ENCODE measurements around the gene ZBBX. TPM values are rescaled to one million over a fixed set of nuclear protein-coding genes. Genes with fewer than 3 reads are reported as not detected.

ZBBX gene
- total RNA-seq, 4 donors from 2014 or later, result not detected

DNA sequence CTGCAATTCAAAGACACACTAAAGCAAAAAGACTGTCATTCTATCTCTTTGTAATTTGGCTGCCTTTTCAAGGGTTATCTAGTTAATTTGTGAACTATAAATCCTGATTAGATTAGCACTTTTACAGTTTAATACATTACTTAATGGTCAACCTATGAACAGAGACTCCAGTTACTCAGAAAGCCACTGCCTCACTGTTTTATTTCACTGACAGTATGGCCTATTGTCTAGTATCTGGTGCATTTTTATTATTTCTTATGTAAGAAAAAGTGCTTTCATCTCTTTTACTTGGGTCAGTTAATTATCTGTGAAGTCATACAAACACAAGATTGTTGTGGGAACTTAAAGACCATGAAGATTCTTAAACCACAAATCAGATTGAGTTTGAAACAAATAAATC, 133.8 kb downstream of the ZBBX start:
- Histone ChIP-seq H3K36me3 (no peaks in the 10 kb centered on the region), H3K27me3 (no peaks in the 10 kb centered on the region), H3K4me1 (no peaks in the 10 kb centered on the region), H3K9me3 (no peaks in the 10 kb centered on the region), H3K27ac (no peak overlapping the region), H3K4me3 (no peak overlapping the region)
- TF ChIP-seq EP300 (IDR thresholded peaks at IDR 0.05), result no peak
- no peak for TF ChIP-seq POLR2AphosphoS5 (IDR thresholded peaks at IDR 0.05)
- no peak for TF ChIP-seq POLR2A (IDR thresholded peaks at IDR 0.05)
- TF ChIP-seq, protein P1, sequence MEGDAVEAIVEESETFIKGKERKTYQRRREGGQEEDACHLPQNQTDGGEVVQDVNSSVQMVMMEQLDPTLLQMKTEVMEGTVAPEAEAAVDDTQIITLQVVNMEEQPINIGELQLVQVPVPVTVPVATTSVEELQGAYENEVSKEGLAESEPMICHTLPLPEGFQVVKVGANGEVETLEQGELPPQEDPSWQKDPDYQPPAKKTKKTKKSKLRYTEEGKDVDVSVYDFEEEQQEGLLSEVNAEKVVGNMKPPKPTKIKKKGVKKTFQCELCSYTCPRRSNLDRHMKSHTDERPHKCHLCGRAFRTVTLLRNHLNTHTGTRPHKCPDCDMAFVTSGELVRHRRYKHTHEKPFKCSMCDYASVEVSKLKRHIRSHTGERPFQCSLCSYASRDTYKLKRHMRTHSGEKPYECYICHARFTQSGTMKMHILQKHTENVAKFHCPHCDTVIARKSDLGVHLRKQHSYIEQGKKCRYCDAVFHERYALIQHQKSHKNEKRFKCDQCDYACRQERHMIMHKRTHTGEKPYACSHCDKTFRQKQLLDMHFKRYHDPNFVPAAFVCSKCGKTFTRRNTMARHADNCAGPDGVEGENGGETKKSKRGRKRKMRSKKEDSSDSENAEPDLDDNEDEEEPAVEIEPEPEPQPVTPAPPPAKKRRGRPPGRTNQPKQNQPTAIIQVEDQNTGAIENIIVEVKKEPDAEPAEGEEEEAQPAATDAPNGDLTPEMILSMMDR (IDR thresholded peaks at IDR 0.05), result no peak
- DNase-seq (ENCODE audit: low spot score in 2 of 2), result no peak

DNA sequence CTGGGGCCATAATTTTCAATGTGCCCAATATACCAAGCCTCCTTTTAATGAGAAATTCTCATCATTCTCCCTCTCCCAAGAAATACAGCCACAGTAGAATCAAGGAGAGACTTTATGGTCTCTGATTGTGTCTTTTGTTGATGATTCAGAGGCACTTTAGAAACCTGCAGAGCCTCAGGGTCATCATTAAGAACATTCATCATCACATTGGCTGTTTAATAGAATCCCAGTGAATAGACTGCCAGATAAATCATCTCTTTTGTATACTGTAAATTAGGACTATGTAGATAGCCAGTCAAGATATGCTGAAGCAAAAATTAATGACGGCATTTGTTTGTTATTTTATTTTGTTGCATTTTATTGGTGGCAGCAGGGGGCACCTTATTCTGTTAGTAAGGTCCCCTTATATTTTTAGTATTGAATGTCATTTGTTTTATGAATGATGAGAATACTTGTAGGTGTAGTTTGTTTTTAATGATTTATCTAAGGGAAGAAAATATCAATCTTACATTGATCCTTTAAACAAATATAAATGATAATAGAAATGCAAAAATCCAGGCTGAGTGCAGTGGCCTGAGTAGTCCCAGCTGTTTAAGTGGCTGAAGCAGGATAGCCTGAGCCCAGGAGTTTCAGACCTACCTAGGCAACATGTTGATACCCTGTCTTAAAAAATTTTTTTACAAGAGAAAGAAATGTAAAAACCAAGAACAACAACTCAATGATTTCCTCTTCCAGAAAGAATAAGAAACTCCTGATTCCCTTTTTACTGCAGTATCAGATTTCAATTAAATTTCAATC, 138.8 kb downstream of the ZBBX start:
- TF ChIP-seq POLR2AphosphoS5 (IDR thresholded peaks at IDR 0.05) (no peak), EP300 (IDR thresholded peaks at IDR 0.05) (no peak), POLR2A (IDR thresholded peaks at IDR 0.05) (no peak)
- TF ChIP-seq, protein P1 (IDR thresholded peaks at IDR 0.05), result no peak
- no peak overlapping the region for H3K4me3 ChIP-seq

DNA sequence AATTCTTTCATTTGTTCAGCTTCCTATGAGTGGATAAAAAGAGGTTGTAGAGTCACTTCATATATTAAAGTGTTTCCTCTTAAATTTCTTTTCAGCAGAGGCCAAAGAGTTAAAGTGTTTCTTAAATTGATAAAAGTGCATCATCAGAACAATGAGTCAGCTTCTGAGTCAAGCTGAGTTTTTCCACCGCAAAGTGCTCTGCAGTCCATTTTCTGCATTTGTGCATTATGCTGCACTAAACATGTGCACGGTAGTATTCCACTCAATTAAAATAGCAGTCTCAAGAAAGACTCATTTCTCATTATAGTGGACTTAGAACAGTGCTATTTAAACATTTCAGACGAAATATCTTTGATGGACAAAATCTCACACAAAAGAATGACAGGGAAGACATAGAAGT, 152.0 kb downstream of the ZBBX start:
- H3K4me3 ChIP-seq, result no peak overlapping the region
- 41% methylated on average over 3 of the region's 3 CpGs for WGBS
- H3K9me3 ChIP-seq, result no peaks in the 10 kb centered on the region
- no peak for DNase-seq (ENCODE audit: low spot score in 2 of 2)
- TF ChIP-seq EP300 (IDR thresholded peaks at IDR 0.05) (no peak), POLR2A (IDR thresholded peaks at IDR 0.05) (no peak), POLR2AphosphoS5 (IDR thresholded peaks at IDR 0.05) (no peak)
- TF ChIP-seq, protein P1 (IDR thresholded peaks at IDR 0.05), result no peak
- no peaks in the 10 kb centered on the region for H3K4me1 ChIP-seq
- no peaks in the 10 kb centered on the region for H3K36me3 ChIP-seq
- no peaks in the 10 kb centered on the region for H3K27me3 ChIP-seq
- no peak overlapping the region for H3K27ac ChIP-seq

More for the DNA sequence above, 138.8 kb downstream of the ZBBX start:
- H3K36me3 ChIP-seq, result no peaks in the 10 kb centered on the region
- 60% methylated on average over 1 of the region's 1 CpG for WGBS
- no peaks in the 10 kb centered on the region for H3K27me3 ChIP-seq
- no peaks in the 10 kb centered on the region for H3K4me1 ChIP-seq
- DNase-seq (ENCODE audit: low spot score in 2 of 2), result no peak
- H3K9me3 ChIP-seq, result no peaks in the 10 kb centered on the region
- no peak overlapping the region for H3K27ac ChIP-seq

DNA sequence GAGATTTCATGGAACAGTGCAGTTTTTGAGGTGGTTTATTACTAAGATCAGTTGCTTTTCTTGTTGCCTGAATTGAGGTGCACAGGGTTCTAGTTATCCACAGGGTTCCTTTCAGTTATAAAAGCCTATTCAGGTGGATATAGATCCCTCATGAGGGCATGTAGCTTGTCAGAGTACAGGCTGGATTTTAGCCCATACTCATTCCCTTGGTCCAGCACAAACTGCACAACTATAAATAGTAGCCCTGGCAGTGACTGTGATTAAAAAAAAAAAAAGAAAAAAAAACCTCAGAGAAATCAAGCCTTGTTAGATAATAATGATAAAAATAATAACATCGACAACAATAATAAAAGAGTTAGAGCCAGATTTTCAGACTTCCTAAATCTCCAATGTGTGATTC, 154.3 kb downstream of the ZBBX start:
- TF ChIP-seq EP300 (IDR thresholded peaks at IDR 0.05) (no peak), POLR2AphosphoS5 (IDR thresholded peaks at IDR 0.05) (no peak), POLR2A (IDR thresholded peaks at IDR 0.05) (no peak)
- TF ChIP-seq, protein P1 (IDR thresholded peaks at IDR 0.05), result no peak
- no peaks in the 10 kb centered on the region for H3K27me3 ChIP-seq
- 95% methylated on average over 1 of the region's 1 CpG for WGBS
- H3K27ac ChIP-seq, result no peak overlapping the region
- no peaks in the 10 kb centered on the region for H3K9me3 ChIP-seq
- no peak overlapping the region for H3K4me3 ChIP-seq
- H3K36me3 ChIP-seq, result no peaks in the 10 kb centered on the region
- no peak for DNase-seq (ENCODE audit: low spot score in 2 of 2)
- H3K4me1 ChIP-seq, result no peaks in the 10 kb centered on the region

DNA sequence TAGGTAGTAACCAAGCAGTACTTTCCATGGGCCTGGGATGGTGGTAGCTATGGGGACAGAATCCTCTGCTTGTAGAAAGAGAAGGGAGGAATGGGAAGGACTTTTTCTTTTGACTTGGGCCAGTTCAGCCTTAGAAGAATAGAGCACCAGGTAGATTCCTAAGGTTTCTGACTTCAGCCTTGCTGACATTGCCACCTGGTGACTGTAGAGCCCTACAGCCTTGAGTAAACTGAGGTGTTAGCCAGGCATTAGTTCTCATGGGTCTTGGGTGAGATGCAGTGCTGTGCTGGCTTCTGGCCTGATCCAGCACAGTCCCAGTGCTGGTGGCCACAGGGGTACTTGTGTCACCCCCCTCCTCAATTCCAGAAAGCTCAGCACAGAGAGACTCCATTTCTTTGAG, 171.1 kb downstream of the ZBBX start:
- DNase-seq (ENCODE audit: low spot score in 2 of 2), result no peak
- TF ChIP-seq POLR2AphosphoS5 (IDR thresholded peaks at IDR 0.05), result no peak
- TF ChIP-seq EP300 (IDR thresholded peaks at IDR 0.05), result no peak
- TF ChIP-seq, protein P1 (IDR thresholded peaks at IDR 0.05), result no peak
- TF ChIP-seq POLR2A (IDR thresholded peaks at IDR 0.05), result no peak
- Histone ChIP-seq H3K9me3 (no peaks in the 10 kb centered on the region), H3K27me3 (no peaks in the 10 kb centered on the region), H3K36me3 (no peaks in the 10 kb centered on the region), H3K27ac (no peak overlapping the region), H3K4me1 (no peaks in the 10 kb centered on the region), H3K4me3 (no peak overlapping the region)

All from suprapubic skin (tissue), 4 donors.